ENCODE data around the gene ATG2B. TPM values are rescaled to one million over a fixed set of nuclear protein-coding genes. Genes with fewer than 3 reads are reported as not detected.

The ATG2B gene
- 11.9 and 12.3 TPM in 2 replicates for total RNA-seq (ENCODE audit: low replicate concordance)

- DNase-seq (ENCODE audit: low spot score): peak; percentile 99
- no peaks in the 10 kb centered on the region for H3K27me3 Mint-ChIP-seq (ENCODE audit: insufficient read depth, low read depth)
- H3K27ac Mint-ChIP-seq: peak within 1 kb of the TSS; percentile 5
- Histone ChIP-seq H3K36me3 (no peaks in the 10 kb centered on the region), H3K9ac (peak within 1 kb of the TSS; percentile 77), H3F3A (ENCODE audit: low read depth) (peaks cover 14% of the 10 kb centered on the region), H2AFZ (replicated peaks) (peak within 1 kb of the TSS; percentile 64), H3K9me3 (ENCODE audit: low read depth) (no peaks in the 10 kb centered on the region), H3K27ac (peak within 1 kb of the TSS; percentile 75), H3K4me2 (peak within 1 kb of the TSS; percentile 92), H3K27me3 (no peaks in the 10 kb centered on the region), H3K79me2 (ENCODE audit: low read depth) (peaks cover 92% of the 10 kb centered on the region), H3K4me3 (peak within 1 kb of the TSS; percentile 71), H3K4me1 (peaks cover 16% of the 10 kb centered on the region), H4K20me1 (ENCODE audit: low read depth) (peaks cover 51% of the 10 kb centered on the region)
- peaks cover 38% of the 10 kb centered on the region for H3K4me1 Mint-ChIP-seq
- no peaks in the 10 kb centered on the region for H3K36me3 Mint-ChIP-seq
- H3K9me3 Mint-ChIP-seq: no peaks in the 10 kb centered on the region
- TF ChIP-seq EZH2 (IDR thresholded peaks at IDR 0.05) (peak; percentile 11), EZH2phosphoT487 (IDR thresholded peaks at IDR 0.05) (no peak)
- H3K4me3 Mint-ChIP-seq: peak within 1 kb of the TSS; percentile 95
Observed at GRCh38 chr14:96362965-96363750, at the start of gene ATG2B, which contains the start of gene GSKIP. TSS of gene ATG2B (minus strand) at chr14:96363341. CDS start at chr14:96362976, 365 bp downstream. TSS of gene GSKIP (plus strand) at chr14:96363526. CDS start at chr14:96382248, 18,722 bp downstream.

GRCh38 chr14:96410119-96410518, 47.0 kb upstream of the ATG2B start:
- H3K9me3 ChIP-seq (ENCODE audit: low read depth): no peaks in the 10 kb centered on the region
- no peaks in the 10 kb centered on the region for H3K9me3 Mint-ChIP-seq
- DNase-seq (ENCODE audit: low spot score): no peak
- H3K36me3 Mint-ChIP-seq: no peaks in the 10 kb centered on the region
- no peaks in the 10 kb centered on the region for H3K27me3 ChIP-seq
- H3K79me2 ChIP-seq (ENCODE audit: low read depth): no peaks in the 10 kb centered on the region
- H3K4me3 ChIP-seq: no peak overlapping the region
- H3K36me3 ChIP-seq: no peaks in the 10 kb centered on the region
- no peak overlapping the region for H3K4me3 Mint-ChIP-seq
- no peak overlapping the region for H3K27ac ChIP-seq
- H3K27me3 Mint-ChIP-seq (ENCODE audit: insufficient read depth, low read depth): no peaks in the 10 kb centered on the region
- TF ChIP-seq EZH2 (IDR thresholded peaks at IDR 0.05) (no peak), CTCF (IDR thresholded peaks at IDR 0.05) (no peak), EZH2phosphoT487 (IDR thresholded peaks at IDR 0.05) (no peak)
- H3K4me2 ChIP-seq: no peak overlapping the region
- H3K9ac ChIP-seq: no peak overlapping the region
- H2AFZ ChIP-seq (replicated peaks): no peak overlapping the region
- no peak overlapping the region for H3K27ac Mint-ChIP-seq
- H4K20me1 ChIP-seq (ENCODE audit: low read depth): no peaks in the 10 kb centered on the region
- H3F3A ChIP-seq (ENCODE audit: low read depth): no peaks in the 10 kb centered on the region
- no peaks in the 10 kb centered on the region for H3K4me1 Mint-ChIP-seq
- H3K4me1 ChIP-seq: no peaks in the 10 kb centered on the region

- Histone ChIP-seq H3K4me3 (no peak overlapping the region), H4K20me1 (ENCODE audit: low read depth) (no peaks in the 10 kb centered on the region), H3F3A (ENCODE audit: low read depth) (no peaks in the 10 kb centered on the region), H3K36me3 (no peaks in the 10 kb centered on the region), H3K4me2 (no peak overlapping the region), H3K27ac (no peak overlapping the region), H3K9me3 (ENCODE audit: low read depth) (no peaks in the 10 kb centered on the region), H3K79me2 (ENCODE audit: low read depth) (no peaks in the 10 kb centered on the region), H3K27me3 (no peaks in the 10 kb centered on the region), H3K9ac (no peak overlapping the region), H2AFZ (replicated peaks) (no peak overlapping the region), H3K4me1 (no peaks in the 10 kb centered on the region)
- TF ChIP-seq CTCF (IDR thresholded peaks at IDR 0.05) (no peak), EZH2phosphoT487 (IDR thresholded peaks at IDR 0.05) (no peak), EZH2 (IDR thresholded peaks at IDR 0.05) (no peak)
- no peak overlapping the region for H3K27ac Mint-ChIP-seq
- H3K4me1 Mint-ChIP-seq: no peaks in the 10 kb centered on the region
- no peak for DNase-seq (ENCODE audit: low spot score)
- no peaks in the 10 kb centered on the region for H3K27me3 Mint-ChIP-seq (ENCODE audit: insufficient read depth, low read depth)
- H3K36me3 Mint-ChIP-seq: no peaks in the 10 kb centered on the region
- no peak overlapping the region for H3K4me3 Mint-ChIP-seq
- no peaks in the 10 kb centered on the region for H3K9me3 Mint-ChIP-seq
Observed at GRCh38 chr14:96409701-96410100, 46.6 kb upstream of the ATG2B start.

- Histone ChIP-seq H3K36me3 (no peaks in the 10 kb centered on the region), H3K9ac (no peak overlapping the region), H3K27ac (no peak overlapping the region), H3K27me3 (no peaks in the 10 kb centered on the region), H3K4me1 (no peaks in the 10 kb centered on the region), H3K9me3 (ENCODE audit: low read depth) (no peaks in the 10 kb centered on the region), H3K4me3 (no peak overlapping the region), H2AFZ (replicated peaks) (no peak overlapping the region), H4K20me1 (ENCODE audit: low read depth) (no peaks in the 10 kb centered on the region), H3K4me2 (no peak overlapping the region), H3F3A (ENCODE audit: low read depth) (no peaks in the 10 kb centered on the region), H3K79me2 (ENCODE audit: low read depth) (no peaks in the 10 kb centered on the region)
- no peaks in the 10 kb centered on the region for H3K27me3 Mint-ChIP-seq (ENCODE audit: insufficient read depth, low read depth)
- no peak overlapping the region for H3K27ac Mint-ChIP-seq
- H3K36me3 Mint-ChIP-seq: no peaks in the 10 kb centered on the region
- TF ChIP-seq EZH2 (IDR thresholded peaks at IDR 0.05) (no peak), CTCF (IDR thresholded peaks at IDR 0.05) (no peak), EZH2phosphoT487 (IDR thresholded peaks at IDR 0.05) (no peak)
- DNase-seq (ENCODE audit: low spot score): no peak
- H3K9me3 Mint-ChIP-seq: no peaks in the 10 kb centered on the region
- no peaks in the 10 kb centered on the region for H3K4me1 Mint-ChIP-seq
- no peak overlapping the region for H3K4me3 Mint-ChIP-seq
Observed at GRCh38 chr14:96408608-96409007, 45.5 kb upstream of the ATG2B start.

All from neural progenitor cell (in vitro differentiated cells).